ENCODE measurements around the gene PRSS36. TPM values are rescaled to one million over a fixed set of nuclear protein-coding genes. Genes with fewer than 3 reads are reported as not detected.

The PRSS36 gene
- total RNA-seq, 1 experiment from 2014 or later, result 0.66 TPM

GRCh38 chr16:31190818-31191444, 41.1 kb upstream of the PRSS36 start:
- Histone ChIP-seq H4K91ac (ENCODE audit: insufficient read length, low read depth, low read length) (no peak overlapping the region), H3K79me2 (ENCODE audit: insufficient read depth, low read length) (peaks cover 4% of the 10 kb centered on the region; the same call in 1 of the 2 replicates), H3K18ac (ENCODE audit: insufficient read length, low read depth, low read length) (no peak overlapping the region), H4K20me1 (ENCODE audit: control insufficient read depth, insufficient read depth, insufficient read length) (no peaks in the 10 kb centered on the region), H2BK12ac (ENCODE audit: insufficient read length, low read depth, low read length) (no peak overlapping the region), H3K4ac (ENCODE audit: low read depth, low read length) (no peak overlapping the region), H2BK120ac (ENCODE audit: low read depth, low read length, poor library complexity, severe bottlenecking) (no peak overlapping the region), H2BK20ac (ENCODE audit: low read depth, low read length, poor library complexity, severe bottlenecking) (no peak overlapping the region), H4K5ac (ENCODE audit: insufficient read length, low read depth, low read length) (no peak overlapping the region), H3K14ac (ENCODE audit: insufficient read depth, low read length) (no peak overlapping the region), H3K79me1 (ENCODE audit: insufficient read depth, low read depth, low read length, poor library complexity, severe bottlenecking) (peaks cover 8% of the 10 kb centered on the region), H3K27me3 (ENCODE audit: insufficient read depth, low read length) (no peaks in the 10 kb centered on the region), H3K56ac (ENCODE audit: insufficient read length, low read depth, low read length) (no peak overlapping the region), H3K9ac (ENCODE audit: extremely low read depth, insufficient read length, low read length) (no peak overlapping the region), H3K4me2 (ENCODE audit: insufficient read depth, insufficient read length, low read length) (no peak overlapping the region), H3K23me2 (ENCODE audit: insufficient read length, low read depth, low read length, poor library complexity, severe bottlenecking) (no peaks in the 10 kb centered on the region), H2AK5ac (ENCODE audit: insufficient read length, low read length) (no peak overlapping the region), H3K23ac (ENCODE audit: insufficient read length, low read depth, low read length) (no peak overlapping the region), H3K4me1 (ENCODE audit: insufficient read depth, low read length) (no peaks in the 10 kb centered on the region), H3T11ph (ENCODE audit: low read length) (no peak overlapping the region), H4K8ac (replicated peaks; ENCODE audit: insufficient read length, low read depth, low read length) (no peak overlapping the region), H3K9me3 (ENCODE audit: control insufficient read depth, low read depth, low read length) (no peaks in the 10 kb centered on the region), H3K27ac (ENCODE audit: insufficient read length, low read depth, low read length) (no peak overlapping the region), H2AFZ (ENCODE audit: low read length) (no peak overlapping the region), H2BK5ac (ENCODE audit: insufficient read length, low read length) (no peak overlapping the region), H2BK15ac (ENCODE audit: low read depth, low read length) (no peak overlapping the region)
- Mint-ChIP-seq H3K9me3 (no peaks in the 10 kb centered on the region), H3K27ac (peak overlapping the region in 1 of 3 experiments; percentile 1; a peak in 1 of 7 replicates), H3K27me3 (ENCODE audit: low read depth) (peaks cover 2% of the 10 kb centered on the region; the same call in 1 of the 2 replicates), H3K4me3 (peak overlapping the region in 1 of 2 experiments; percentile 13; a peak in 1 of 5 replicates), H3K4me1 (peaks cover 2 to 3% of the 10 kb centered on the region in 2 experiments; a peak in 2 of 4 replicates), H3K36me3 (ENCODE audit: insufficient read depth in 1 of 3, low read depth in 3 of 3) (peaks cover 86 to 98% (median 97%) of the 10 kb centered on the region in 3 experiments)
- TF ChIP-seq CTCF (conservative IDR thresholded peaks at IDR 0.05), result no peak
- no CpG with 5 or more reads among the region's 17 CpGs for WGBS (ENCODE audit: extremely low coverage, insufficient read length, low lambda C conversion rate)
- DNase-seq, result no peak

All from H9 (cell line).